ENCODE results near the gene GAB1.

GAB1 gene

GRCh38 chr4:143486314-143486713 lies 149.6 kb downstream of the GAB1 start:
- H3K4me2 ChIP-seq: no peak overlapping the region
- no peaks in the 10 kb centered on the region for H4K20me1 ChIP-seq (ENCODE audit: insufficient read depth)
- no peaks in the 10 kb centered on the region for H3K4me1 ChIP-seq (ENCODE audit: low read depth, poor library complexity, severe bottlenecking)
- no peaks in the 10 kb centered on the region for H3K36me3 ChIP-seq (ENCODE audit: insufficient read depth)
- no peak overlapping the region for H3K9ac ChIP-seq
- H3K4me3 ChIP-seq (IDR thresholded peaks at IDR 0.05; ENCODE audit: insufficient read depth, low read depth, low read length): no peak overlapping the region
- H3K27me3 ChIP-seq (ENCODE audit: insufficient read depth, low read depth): no peaks in the 10 kb centered on the region
- no peak overlapping the region for H3K27ac ChIP-seq
- no peaks in the 10 kb centered on the region for H3K79me2 ChIP-seq (ENCODE audit: insufficient read depth, low read depth)
- no peak for TF ChIP-seq CTCF (conservative IDR thresholded peaks at IDR 0.05; ENCODE audit: low read depth, low read length)
- H2AFZ ChIP-seq (ENCODE audit: low read depth): no peak overlapping the region

- Histone ChIP-seq H3K4me3 (IDR thresholded peaks at IDR 0.05; ENCODE audit: insufficient read depth, low read depth, low read length) (no peak overlapping the region), H3K4me2 (no peak overlapping the region), H4K20me1 (ENCODE audit: insufficient read depth) (no peaks in the 10 kb centered on the region), H3K27ac (no peak overlapping the region), H3K4me1 (ENCODE audit: low read depth, poor library complexity, severe bottlenecking) (no peaks in the 10 kb centered on the region), H3K36me3 (ENCODE audit: insufficient read depth) (no peaks in the 10 kb centered on the region), H3K79me2 (ENCODE audit: insufficient read depth, low read depth) (no peaks in the 10 kb centered on the region), H3K27me3 (ENCODE audit: insufficient read depth, low read depth) (no peaks in the 10 kb centered on the region), H3K9ac (no peak overlapping the region), H2AFZ (ENCODE audit: low read depth) (no peak overlapping the region)
- TF ChIP-seq CTCF (conservative IDR thresholded peaks at IDR 0.05; ENCODE audit: low read depth, low read length): no peak
Observed at GRCh38 chr4:143488687-143489086, 152.0 kb downstream of the GAB1 start.

GRCh38 chr4:143489106-143489505 lies 152.4 kb downstream of the GAB1 start:
- no peaks in the 10 kb centered on the region for H3K27me3 ChIP-seq (ENCODE audit: insufficient read depth, low read depth)
- no peak overlapping the region for H3K27ac ChIP-seq
- H3K4me3 ChIP-seq (IDR thresholded peaks at IDR 0.05; ENCODE audit: insufficient read depth, low read depth, low read length): no peak overlapping the region
- H4K20me1 ChIP-seq (ENCODE audit: insufficient read depth): no peaks in the 10 kb centered on the region
- no peaks in the 10 kb centered on the region for H3K79me2 ChIP-seq (ENCODE audit: insufficient read depth, low read depth)
- H3K9ac ChIP-seq: no peak overlapping the region
- no peak overlapping the region for H3K4me2 ChIP-seq
- no peak for TF ChIP-seq CTCF (conservative IDR thresholded peaks at IDR 0.05; ENCODE audit: low read depth, low read length)
- no peaks in the 10 kb centered on the region for H3K4me1 ChIP-seq (ENCODE audit: low read depth, poor library complexity, severe bottlenecking)
- H3K36me3 ChIP-seq (ENCODE audit: insufficient read depth): no peaks in the 10 kb centered on the region
- H2AFZ ChIP-seq (ENCODE audit: low read depth): no peak overlapping the region

GRCh38 chr4:143498021-143498420 lies 161.3 kb downstream of the GAB1 start:
- Histone ChIP-seq H3K36me3 (ENCODE audit: insufficient read depth) (no peaks in the 10 kb centered on the region), H4K20me1 (ENCODE audit: insufficient read depth) (no peaks in the 10 kb centered on the region), H3K27me3 (ENCODE audit: insufficient read depth, low read depth) (no peaks in the 10 kb centered on the region), H3K27ac (no peak overlapping the region), H3K9ac (no peak overlapping the region), H3K4me3 (IDR thresholded peaks at IDR 0.05; ENCODE audit: insufficient read depth, low read depth, low read length) (no peak overlapping the region), H3K4me1 (ENCODE audit: low read depth, poor library complexity, severe bottlenecking) (no peaks in the 10 kb centered on the region), H3K79me2 (ENCODE audit: insufficient read depth, low read depth) (no peaks in the 10 kb centered on the region), H2AFZ (ENCODE audit: low read depth) (no peak overlapping the region), H3K4me2 (no peak overlapping the region)
- no peak for TF ChIP-seq CTCF (conservative IDR thresholded peaks at IDR 0.05; ENCODE audit: low read depth, low read length)

- no peak for TF ChIP-seq CTCF (conservative IDR thresholded peaks at IDR 0.05; ENCODE audit: low read depth, low read length)
- H4K20me1 ChIP-seq (ENCODE audit: insufficient read depth): no peaks in the 10 kb centered on the region
- H3K79me2 ChIP-seq (ENCODE audit: insufficient read depth, low read depth): no peaks in the 10 kb centered on the region
- no peaks in the 10 kb centered on the region for H3K27me3 ChIP-seq (ENCODE audit: insufficient read depth, low read depth)
- H3K36me3 ChIP-seq (ENCODE audit: insufficient read depth): no peaks in the 10 kb centered on the region
- no peaks in the 10 kb centered on the region for H3K4me1 ChIP-seq (ENCODE audit: low read depth, poor library complexity, severe bottlenecking)
- H3K4me2 ChIP-seq: no peak overlapping the region
- no peak overlapping the region for H2AFZ ChIP-seq (ENCODE audit: low read depth)
- no peak overlapping the region for H3K9ac ChIP-seq
- H3K4me3 ChIP-seq (IDR thresholded peaks at IDR 0.05; ENCODE audit: insufficient read depth, low read depth, low read length): no peak overlapping the region
- H3K27ac ChIP-seq: no peak overlapping the region
Observed at GRCh38 chr4:143502231-143502630, 165.6 kb downstream of the GAB1 start.

Data from KMS-11 (cell line).